Endodermal cell (in vitro differentiated cells): Measurements from ENCODE around the gene PLCL2. TPM values are rescaled to one million over a fixed set of nuclear protein-coding genes. Genes with fewer than 3 reads are reported as not detected.
"Not testable (repeated sequence)": the region's sequence is repeated elsewhere in the genome, so short reads cannot be mapped to it uniquely, and the experiment has no call there.

ENCODE experiments used
- DNase-seq: peaks from one replicate; pipeline ENCODE4 v3.0.0-alpha.2; 2017
- H3K27ac ChIP-seq: 2 replicates; pipeline ENCODE4 v1.5.1; 2013; ENCODE audit warnings: mild to moderate bottlenecking, low read depth, low read length, moderate library complexity
- H3K27me3 ChIP-seq: 2 replicates; pipeline ENCODE4 v1.6.1; 2013; ENCODE audit warnings: mild to moderate bottlenecking, low read length, moderate library complexity; ENCODE audit not compliant: insufficient read depth, control insufficient read depth, poor library complexity, severe bottlenecking
- H3K36me3 ChIP-seq: 2 replicates; pipeline ENCODE4 v1.7.0; 2013; ENCODE audit warnings: mild to moderate bottlenecking, low read length, moderate library complexity; ENCODE audit not compliant: control insufficient read depth, insufficient read depth
- H3K4me1 ChIP-seq: one replicate; pipeline ENCODE4 v1.7.0; 2013; ENCODE audit warnings: low read length; ENCODE audit not compliant: control insufficient read depth, insufficient read depth
- H3K4me3 ChIP-seq: 2 replicates; pipeline ENCODE4 v1.5.1; 2013; ENCODE audit warnings: mild to moderate bottlenecking, low read length, moderate library complexity
- H3K9ac ChIP-seq: 2 replicates; pipeline ENCODE4 v1.6.1; 2013; ENCODE audit warnings: mild to moderate bottlenecking, low read length, moderate library complexity; ENCODE audit not compliant: poor library complexity, severe bottlenecking; ENCODE audit errors: extremely low read depth
- H3K9me3 ChIP-seq: 2 replicates; pipeline ENCODE4 v1.6.1; 2013; ENCODE audit warnings: mild to moderate bottlenecking, low read length, moderate library complexity; ENCODE audit not compliant: control insufficient read depth
- H3K27ac Mint-ChIP-seq: 2 replicates; pipeline ENCODE4 v1.8.0; 2020; ENCODE audit warnings: mixed read lengths
- H3K27me3 Mint-ChIP-seq: 2 replicates; pipeline ENCODE4 v1.8.0; 2021; ENCODE audit warnings: mild to moderate bottlenecking, mixed read lengths; ENCODE audit not compliant: insufficient read depth
- H3K36me3 Mint-ChIP-seq: 2 replicates; pipeline ENCODE4 v1.8.0; 2020; ENCODE audit warnings: low read depth, mixed read lengths
- H3K4me1 Mint-ChIP-seq: 2 replicates; pipeline ENCODE4 v1.8.0; 2020; ENCODE audit warnings: mixed read lengths
- H3K4me3 Mint-ChIP-seq: 2 replicates; pipeline ENCODE4 v1.8.0; 2020; ENCODE audit warnings: mild to moderate bottlenecking, moderate library complexity, mixed read lengths
- H3K9me3 Mint-ChIP-seq: 2 replicates; pipeline ENCODE4 v1.8.0; 2020; ENCODE audit warnings: mild to moderate bottlenecking, mixed read lengths
- WGBS, 2 experiments: methylation state at CpG; one replicate each; pipeline versions ENCODE4 v1.1.5 to v1.1.7; 2013; ENCODE audit warnings: missing lambda C conversion rate in 2 of 2, mixed read lengths in 1 of 2; ENCODE audit not compliant: insufficient coverage in 1 of 2, insufficient read length in 1 of 2; 5-methylcytosine and 5-hydroxymethylcytosine counted together
- total RNA-seq, 2 donors: library from RNA; stranded (reverse); fragmentation: NEBNext Ultra II Directional in 1 of 2; extraction: Animal tissue kit (Norgen Biotek cat#: 25700) in 1 of 2; gene quantifications; 2 replicates in 1 of 2; 3 replicates in 1 of 2; pipeline ENCODE4 v1.2.1, GENCODE V29; 2021
- TF ChIP-seq, protein P1 (sequence below): fragments of 200-600 bp; sonication (generic); conservative IDR thresholded peaks from 2 replicates; pipeline ENCODE4 v1.5.0; 2021; ENCODE audit warnings: antibody characterized with exemption, mild to moderate bottlenecking

PLCL2 gene
- total RNA-seq, 2 donors from 2014 or later = 4.2 to 6.9 TPM

GRCh38 chr3:17121336-17121735 is 236.6 kb downstream of the PLCL2 start:
- DNase-seq = no peak
- H3K27me3 ChIP-seq = no peaks in the 10 kb centered on the region
- peaks cover 7% of the 10 kb centered on the region for H3K9me3 ChIP-seq
- Mint-ChIP-seq H3K4me1 (no peaks in the 10 kb centered on the region), H3K9me3 (peaks cover 11% of the 10 kb centered on the region), H3K27me3 (peaks cover 3% of the 10 kb centered on the region), H3K36me3 (no peaks in the 10 kb centered on the region), H3K4me3 (no peak overlapping the region), H3K27ac (no peak overlapping the region)
- no peaks in the 10 kb centered on the region for H3K4me1 ChIP-seq
- TF ChIP-seq, protein P1, sequence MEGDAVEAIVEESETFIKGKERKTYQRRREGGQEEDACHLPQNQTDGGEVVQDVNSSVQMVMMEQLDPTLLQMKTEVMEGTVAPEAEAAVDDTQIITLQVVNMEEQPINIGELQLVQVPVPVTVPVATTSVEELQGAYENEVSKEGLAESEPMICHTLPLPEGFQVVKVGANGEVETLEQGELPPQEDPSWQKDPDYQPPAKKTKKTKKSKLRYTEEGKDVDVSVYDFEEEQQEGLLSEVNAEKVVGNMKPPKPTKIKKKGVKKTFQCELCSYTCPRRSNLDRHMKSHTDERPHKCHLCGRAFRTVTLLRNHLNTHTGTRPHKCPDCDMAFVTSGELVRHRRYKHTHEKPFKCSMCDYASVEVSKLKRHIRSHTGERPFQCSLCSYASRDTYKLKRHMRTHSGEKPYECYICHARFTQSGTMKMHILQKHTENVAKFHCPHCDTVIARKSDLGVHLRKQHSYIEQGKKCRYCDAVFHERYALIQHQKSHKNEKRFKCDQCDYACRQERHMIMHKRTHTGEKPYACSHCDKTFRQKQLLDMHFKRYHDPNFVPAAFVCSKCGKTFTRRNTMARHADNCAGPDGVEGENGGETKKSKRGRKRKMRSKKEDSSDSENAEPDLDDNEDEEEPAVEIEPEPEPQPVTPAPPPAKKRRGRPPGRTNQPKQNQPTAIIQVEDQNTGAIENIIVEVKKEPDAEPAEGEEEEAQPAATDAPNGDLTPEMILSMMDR = no peak
- H3K9ac ChIP-seq = no peak overlapping the region
- 93 to 100% methylated on average over 1 to 2 of the region's 2 CpGs for WGBS, 2 experiments
- no peaks in the 10 kb centered on the region for H3K36me3 ChIP-seq
- no peak overlapping the region for H3K4me3 ChIP-seq
- no peak overlapping the region for H3K27ac ChIP-seq

DNA sequence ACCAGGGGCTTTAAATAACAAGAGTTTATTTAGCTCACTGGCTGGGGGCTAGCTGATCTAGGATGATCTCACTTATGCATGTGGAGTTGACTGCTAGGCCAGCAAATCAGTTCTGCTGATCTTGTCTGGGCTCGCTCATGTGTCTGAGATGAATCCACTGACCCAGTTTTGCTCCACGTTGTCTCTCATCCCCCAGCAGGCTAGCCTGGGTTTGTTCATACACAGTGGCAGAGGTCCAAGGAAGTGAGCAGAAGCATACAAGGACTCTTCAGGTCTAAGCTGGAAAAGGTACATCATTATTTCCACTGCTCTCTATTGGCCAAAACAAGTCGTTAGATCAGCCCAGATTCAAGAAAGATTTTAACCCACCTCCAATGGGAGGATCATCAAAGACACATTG is 238.0 kb downstream of the PLCL2 start:
- Mint-ChIP-seq H3K27me3 (peaks cover 3% of the 10 kb centered on the region), H3K27ac (no peak overlapping the region)
- H3K9ac ChIP-seq = no peak overlapping the region

GRCh38 chr3:17125738-17126442 is 241.1 kb downstream of the PLCL2 start:
- Mint-ChIP-seq H3K9me3 (peaks cover 21% of the 10 kb centered on the region), H3K36me3 (no peaks in the 10 kb centered on the region), H3K4me1 (no peaks in the 10 kb centered on the region), H3K27me3 (no peaks in the 10 kb centered on the region), H3K27ac (no peak overlapping the region), H3K4me3 (no peak overlapping the region)
- Histone ChIP-seq H3K27me3 (no peaks in the 10 kb centered on the region), H3K27ac (no peak overlapping the region), H3K4me1 (no peaks in the 10 kb centered on the region), H3K9ac (no peak overlapping the region), H3K36me3 (no peaks in the 10 kb centered on the region), H3K4me3 (no peak overlapping the region), H3K9me3 (peaks cover 7% of the 10 kb centered on the region)
- TF ChIP-seq, protein P1 = no peak
- DNase-seq = no peak
- 89 to 100% methylated on average over 1 to 2 of the region's 2 CpGs for WGBS, 2 experiments

More for the DNA sequence above, 238.0 kb downstream of the PLCL2 start:
- Histone ChIP-seq H3K27me3 (no peaks in the 10 kb centered on the region), H3K9me3 (peaks cover 7% of the 10 kb centered on the region), H3K36me3 (no peaks in the 10 kb centered on the region), H3K4me3 (no peak overlapping the region), H3K4me1 (no peaks in the 10 kb centered on the region), H3K27ac (no peak overlapping the region)
- Mint-ChIP-seq H3K9me3 (peaks cover 13% of the 10 kb centered on the region), H3K4me3 (no peak overlapping the region), H3K36me3 (no peaks in the 10 kb centered on the region), H3K4me1 (no peaks in the 10 kb centered on the region)
- TF ChIP-seq, protein P1 = no peak
- WGBS, 2 experiments = 90 to 100% methylated on average over 2 to 3 of the region's 3 CpGs
- no peak for DNase-seq

- not testable (repeated sequence) for H3K36me3 Mint-ChIP-seq, DNase-seq, H3K27me3 ChIP-seq, H3K4me3 ChIP-seq, H3K27ac Mint-ChIP-seq, H3K27ac ChIP-seq, H3K4me3 Mint-ChIP-seq, H3K4me1 Mint-ChIP-seq, H3K9me3 ChIP-seq, H3K9ac ChIP-seq, H3K4me1 ChIP-seq, H3K27me3 Mint-ChIP-seq, H3K36me3 ChIP-seq
- H3K9me3 Mint-ChIP-seq = peaks cover 12% of the 10 kb centered on the region
- WGBS, 2 experiments = 82 to 86% methylated on average over 3 of the region's 3 CpGs
Observed at GRCh38 chr3:17128671-17129070, 243.9 kb downstream of the PLCL2 start.
